ENCODE measurements around the gene MAPK12.

DNA sequence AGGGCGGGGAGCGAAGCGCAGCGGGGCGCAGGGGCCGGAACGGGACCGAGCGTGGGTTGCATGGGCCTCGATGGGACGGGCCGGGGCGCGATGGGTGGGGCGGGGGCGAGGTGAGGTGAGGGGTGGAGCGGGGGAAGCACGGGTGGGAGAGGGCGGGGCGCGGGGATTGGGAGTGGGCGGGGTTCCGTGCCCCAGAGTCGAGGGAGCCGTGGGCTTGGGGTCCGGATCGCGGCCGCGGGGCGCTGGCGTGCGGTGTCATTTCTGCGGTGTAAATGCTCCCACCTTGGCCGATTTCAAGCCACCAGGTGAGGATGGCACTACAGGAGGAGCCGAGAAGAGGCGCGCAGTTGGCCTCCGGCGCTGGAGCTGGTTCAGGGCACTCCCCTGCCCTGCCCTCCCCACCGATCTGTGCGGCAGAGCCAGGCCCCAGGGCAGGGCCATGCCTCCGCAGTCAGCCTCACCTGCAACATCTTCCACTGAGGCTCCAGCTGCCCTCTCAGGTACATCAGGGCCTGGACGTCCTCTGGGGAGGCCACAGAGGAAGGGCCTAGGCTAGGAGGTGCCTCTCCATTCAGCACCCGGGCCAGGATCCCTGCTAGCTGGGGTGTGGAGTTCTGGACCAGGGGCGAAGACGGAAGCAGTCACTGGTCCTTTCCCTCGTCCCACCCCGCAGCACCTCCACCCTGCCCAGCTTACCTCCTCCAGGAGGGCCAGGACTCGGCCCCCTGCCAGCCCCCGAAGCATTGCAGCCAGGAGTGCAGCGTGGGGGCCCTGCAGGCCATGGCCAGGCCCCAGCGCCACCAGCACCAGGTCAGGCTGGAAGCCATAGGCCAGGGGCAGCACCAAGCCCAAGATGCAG lies 16.0 kb downstream of the MAPK12 start:
- TF ChIP-seq, protein P1, sequence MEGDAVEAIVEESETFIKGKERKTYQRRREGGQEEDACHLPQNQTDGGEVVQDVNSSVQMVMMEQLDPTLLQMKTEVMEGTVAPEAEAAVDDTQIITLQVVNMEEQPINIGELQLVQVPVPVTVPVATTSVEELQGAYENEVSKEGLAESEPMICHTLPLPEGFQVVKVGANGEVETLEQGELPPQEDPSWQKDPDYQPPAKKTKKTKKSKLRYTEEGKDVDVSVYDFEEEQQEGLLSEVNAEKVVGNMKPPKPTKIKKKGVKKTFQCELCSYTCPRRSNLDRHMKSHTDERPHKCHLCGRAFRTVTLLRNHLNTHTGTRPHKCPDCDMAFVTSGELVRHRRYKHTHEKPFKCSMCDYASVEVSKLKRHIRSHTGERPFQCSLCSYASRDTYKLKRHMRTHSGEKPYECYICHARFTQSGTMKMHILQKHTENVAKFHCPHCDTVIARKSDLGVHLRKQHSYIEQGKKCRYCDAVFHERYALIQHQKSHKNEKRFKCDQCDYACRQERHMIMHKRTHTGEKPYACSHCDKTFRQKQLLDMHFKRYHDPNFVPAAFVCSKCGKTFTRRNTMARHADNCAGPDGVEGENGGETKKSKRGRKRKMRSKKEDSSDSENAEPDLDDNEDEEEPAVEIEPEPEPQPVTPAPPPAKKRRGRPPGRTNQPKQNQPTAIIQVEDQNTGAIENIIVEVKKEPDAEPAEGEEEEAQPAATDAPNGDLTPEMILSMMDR (IDR thresholded peaks at IDR 0.05; ENCODE audit: poor library complexity): no peak
- TF ChIP-seq EZH2 (IDR thresholded peaks at IDR 0.05; ENCODE audit: borderline replicate concordance) (no peak), EZH2phosphoT487 (IDR thresholded peaks at IDR 0.05; ENCODE audit: low read depth, severe bottlenecking, unreplicated experiment) (no peak)

Data from hepatocyte (in vitro differentiated cells).